Endothelial cell of umbilical vein (primary cell): ENCODE results near the gene APOC4. TPM values are rescaled to one million over a fixed set of nuclear protein-coding genes. Genes with fewer than 3 reads are reported as not detected.
A peak's percentile ranks its signal among the peaks of the same experiment; 100 is the strongest.

Source experiments
- BruUV-seq: library from RNA; stranded (reverse); fragments of 400-500 nt; replicated peaks from 2 replicates; lab custom pipeline; 2021; lab: Mats Ljungman, UMichigan
- CTCF ChIA-PET: fragments of 300-600, 350-600 bp; sonication (Branson Sonifier 250); formaldehyde crosslinking; loops from one replicate; lab custom pipeline; 2021; ENCODE audit warnings: antibody characterized with exemption, inconsistent platforms; lab: Charles Lee
- POLR2A ChIA-PET: fragments of 300-600, 350-600 bp; sonication (Branson Sonifier 250); formaldehyde crosslinking; loops from one replicate; lab custom pipeline; 2021; ENCODE audit warnings: antibody characterized with exemption, inconsistent platforms; lab: Charles Lee
- DNase-seq: peaks from one replicate; pipeline ENCODE4 v3.0.0-alpha.2; 2011; ENCODE audit warnings: low read depth, low spot score
- FAIRE-seq: peaks from 2 replicates; lab custom pipeline; 2011; peaks lifted over from hg19 to GRCh38; lab: Jason Lieb, UNC
- H2AFZ ChIP-seq: 2 replicates; pipeline ENCODE4 v1.6.0; 2012; ENCODE audit warnings: low read depth, low read length, control low read depth, inconsistent platforms
- H3K27ac ChIP-seq: 2 replicates; pipeline ENCODE4 v1.5.1; 2011; ENCODE audit warnings: low read depth, mild to moderate bottlenecking, control low read depth, low read length, moderate library complexity; ENCODE audit not compliant: insufficient read depth
- H3K27me3 ChIP-seq, 2 experiments: 2 replicates each; pipeline versions ENCODE4 v1.6.0 to v1.6.1; 2011; ENCODE audit warnings: low read length in 2 of 2, mixed read lengths in 1 of 2; ENCODE audit not compliant: control insufficient read depth in 2 of 2, insufficient read depth in 2 of 2
- H3K36me3 ChIP-seq, 2 experiments: 2 replicates in 1 of 2; 3 replicates in 1 of 2; pipeline ENCODE4 v1.5.1; 2011; ENCODE audit warnings: low read length in 2 of 2, mild to moderate bottlenecking in 1 of 2, moderate library complexity in 1 of 2; ENCODE audit not compliant: control insufficient read depth in 2 of 2, insufficient read depth in 2 of 2; ENCODE audit errors: extremely low read depth in 1 of 2
- H3K4me1 ChIP-seq: 3 replicates; pipeline ENCODE4 v1.5.1; 2011; ENCODE audit warnings: mild to moderate bottlenecking, low read length; ENCODE audit not compliant: control insufficient read depth, insufficient read depth; ENCODE audit errors: extremely low read depth
- H3K4me2 ChIP-seq: 2 replicates; pipeline ENCODE4 v1.6.1; 2011; ENCODE audit warnings: low read length, control low read depth, mixed read lengths; ENCODE audit not compliant: insufficient read depth
- H3K4me3 ChIP-seq, 3 experiments: fragments of 200-600 bp in 1 of 3; sonication (generic), shearing (Covaris generic) in 1 of 3; replicated peaks in 1 of 3; 2 replicates each; pipeline ENCODE4 v1.5.1; 2011 to 2016; ENCODE audit warnings: control low read depth in 3 of 3, low read length in 3 of 3, mild to moderate bottlenecking in 2 of 3, inconsistent platforms in 1 of 3, low read depth in 1 of 3, moderate library complexity in 1 of 3; ENCODE audit not compliant: insufficient read depth in 1 of 3
- H3K79me2 ChIP-seq: 2 replicates; pipeline ENCODE4 v1.6.0; 2012; ENCODE audit warnings: low read length, inconsistent platforms; ENCODE audit not compliant: control insufficient read depth, insufficient read depth
- H3K9ac ChIP-seq: replicated peaks from 2 replicates; pipeline ENCODE3; 2011; ENCODE audit warnings: low read length, control low read depth; ENCODE audit not compliant: insufficient read depth; ENCODE audit errors: extremely low read depth
- H3K9me1 ChIP-seq: replicated peaks from 3 replicates; pipeline ENCODE4 v1.6.0; 2011; ENCODE audit warnings: mild to moderate bottlenecking, low read length; ENCODE audit not compliant: control insufficient read depth, insufficient read depth; ENCODE audit errors: extremely low read depth
- H3K9me3 ChIP-seq: replicated peaks from 2 replicates; pipeline ENCODE4 v1.5.1; 2012; ENCODE audit warnings: low read length, inconsistent platforms; ENCODE audit not compliant: control insufficient read depth, insufficient read depth
- H4K20me1 ChIP-seq: replicated peaks from 2 replicates; pipeline ENCODE3; 2011; ENCODE audit warnings: mild to moderate bottlenecking, low read length; ENCODE audit not compliant: control insufficient read depth, insufficient read depth; ENCODE audit errors: extremely low read depth
- EZH2 ChIP-seq: IDR thresholded peaks from 2 replicates; pipeline ENCODE4 v1.6.1; 2012; ENCODE audit warnings: borderline replicate concordance, low read depth, mild to moderate bottlenecking, moderate library complexity, low read length, inconsistent platforms; ENCODE audit not compliant: severe bottlenecking
- FOS ChIP-seq: IDR thresholded peaks from 2 replicates; pipeline ENCODE4 v1.6.1; 2011; ENCODE audit warnings: mild to moderate bottlenecking, low read length, moderate library complexity, borderline replicate concordance; ENCODE audit not compliant: insufficient read depth
- GATA2 ChIP-seq: IDR thresholded peaks from 2 replicates; pipeline ENCODE4 v1.7.0; 2011; ENCODE audit warnings: low read depth, mild to moderate bottlenecking, moderate library complexity, mixed read lengths, low read length; ENCODE audit not compliant: insufficient read length, insufficient read depth
- JUN ChIP-seq: IDR thresholded peaks from 2 replicates; pipeline ENCODE4 v1.6.1; 2011; ENCODE audit warnings: borderline replicate concordance, low read depth; ENCODE audit not compliant: insufficient read length, insufficient read depth
- MAX ChIP-seq: IDR thresholded peaks from 2 replicates; pipeline ENCODE4 v1.6.1; 2011; ENCODE audit not compliant: insufficient read depth, insufficient read length
- MYC ChIP-seq: IDR thresholded peaks from one replicate; pipeline ENCODE4 v1.6.1; 2011; ENCODE audit warnings: mild to moderate bottlenecking, low read depth, low read length
- POLR2A ChIP-seq: IDR thresholded peaks from 2 replicates; pipeline ENCODE4 v1.6.1; 2012; ENCODE audit warnings: low read depth, mild to moderate bottlenecking, control low read depth, low read length
- POLR2AphosphoS5 ChIP-seq: IDR thresholded peaks from 2 replicates; pipeline ENCODE4 v1.6.1; 2012; ENCODE audit warnings: low read depth, mild to moderate bottlenecking, control low read depth, low read length, moderate library complexity; ENCODE audit not compliant: insufficient read depth
- dilution Hi-C: fragments of 300-500 bp; cut with MboI; formaldehyde crosslinking; loops from one replicate; pipeline ENCODE4 v1.15.0; 2019; ENCODE audit warnings: low sequenced_read_pairs; ENCODE audit not compliant: extremely low pct_ligation_motif_present
- intact Hi-C: fragments of 100-400 bp; cut with micrococcal nuclease; formaldehyde crosslinking; loops from one replicate; pipeline ENCODE4 v1.10.0; 2022
- polyA plus RNA-seq, 4 experiments: library from polyadenylated mRNA; depleted of rRNA in 3 of 4; stranded (reverse) in 3 of 4; unstranded in 1 of 4; fragments of >200 nt; gene quantifications; 2 replicates each; pipeline versions ENCODE4 v1.2.1 to v1.2.3, GENCODE V29; 2011 to 2012; ENCODE audit warnings: missing spikeins in 1 of 4
- total RNA-seq: library from RNA; stranded (reverse); gene quantifications from 2 replicates; pipeline ENCODE4 v1.2.3, GENCODE V29; 2021
- TF ChIP-seq, protein P1 (sequence below), 2 donors: IDR thresholded peaks; 1 replicate in 1 of 2; 2 replicates in 1 of 2; pipeline ENCODE4 v1.5.1; 2011; ENCODE audit warnings: low read length in 2 of 2, mild to moderate bottlenecking in 2 of 2, moderate library complexity in 2 of 2, control low read depth in 1 of 2, inconsistent platforms in 1 of 2, low read depth in 1 of 2; ENCODE audit not compliant: insufficient read depth in 1 of 2; ENCODE audit errors: extremely low read depth in 1 of 2

APOC4 gene
- total and polyA plus RNA-seq, 2 donors (not counting 3 experiments of a cell fraction or from before 2014, with no cell fraction given) = not detected

- no peak overlapping the region for H3K4me3 ChIP-seq
- TF ChIP-seq POLR2AphosphoS5 (peak; percentile 38), FOS (no peak), POLR2A (peak; percentile 7), MYC (no peak), JUN (no peak), GATA2 (no peak), EZH2 (no peak), MAX (no peak)
- TF ChIP-seq, protein P1, sequence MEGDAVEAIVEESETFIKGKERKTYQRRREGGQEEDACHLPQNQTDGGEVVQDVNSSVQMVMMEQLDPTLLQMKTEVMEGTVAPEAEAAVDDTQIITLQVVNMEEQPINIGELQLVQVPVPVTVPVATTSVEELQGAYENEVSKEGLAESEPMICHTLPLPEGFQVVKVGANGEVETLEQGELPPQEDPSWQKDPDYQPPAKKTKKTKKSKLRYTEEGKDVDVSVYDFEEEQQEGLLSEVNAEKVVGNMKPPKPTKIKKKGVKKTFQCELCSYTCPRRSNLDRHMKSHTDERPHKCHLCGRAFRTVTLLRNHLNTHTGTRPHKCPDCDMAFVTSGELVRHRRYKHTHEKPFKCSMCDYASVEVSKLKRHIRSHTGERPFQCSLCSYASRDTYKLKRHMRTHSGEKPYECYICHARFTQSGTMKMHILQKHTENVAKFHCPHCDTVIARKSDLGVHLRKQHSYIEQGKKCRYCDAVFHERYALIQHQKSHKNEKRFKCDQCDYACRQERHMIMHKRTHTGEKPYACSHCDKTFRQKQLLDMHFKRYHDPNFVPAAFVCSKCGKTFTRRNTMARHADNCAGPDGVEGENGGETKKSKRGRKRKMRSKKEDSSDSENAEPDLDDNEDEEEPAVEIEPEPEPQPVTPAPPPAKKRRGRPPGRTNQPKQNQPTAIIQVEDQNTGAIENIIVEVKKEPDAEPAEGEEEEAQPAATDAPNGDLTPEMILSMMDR (IDR thresholded peaks at IDR 0.05; ENCODE audit: extremely low read depth in 1 of 2, insufficient read depth in 1 of 2, low read depth in 1 of 2, low read length in 2 of 2) = peak; percentile 98 to 99
- dilution Hi-C loops (no loop called here), intact Hi-C loops (loop anchor here (1.0 kb wide), 2 partner anchors 14 to 47 kb away; no protein-coding TSS in a partner anchor)
- peaks cover 5% of the 10 kb centered on the region for H3K4me1 ChIP-seq
- H3K27ac ChIP-seq = no peak overlapping the region
- no peak overlapping the region for H3K4me2 ChIP-seq
- H3K9me1 ChIP-seq = no peaks in the 10 kb centered on the region
- no peak overlapping the region for H3K9ac ChIP-seq
- no peaks in the 10 kb centered on the region for H4K20me1 ChIP-seq
- H3K36me3 ChIP-seq = peaks cover 0 to 6% of the 10 kb centered on the region in 2 experiments
- CTCF ChIA-PET = interaction anchor here (0.6 to 5.1 kb wide), 9 partner anchors 9 to 435 kb away, joined by 3 to 62 read pairs (median 5); partner anchors contain the start of genes CLPTM1 and TOMM40
- POLR2A ChIA-PET = no interaction called here
- FAIRE-seq (peak; percentile 89), DNase-seq (peak; percentile 73)
- H3K27me3 ChIP-seq = peaks cover 9 to 11% of the 10 kb centered on the region in 2 experiments
- BruUV-seq = no TSS peak
- no peaks in the 10 kb centered on the region for H3K79me2 ChIP-seq
- no peak overlapping the region for H2AFZ ChIP-seq
- no peaks in the 10 kb centered on the region for H3K9me3 ChIP-seq
Measured at GRCh38 chr19:44903602-44904425, 38.2 kb upstream of the APOC4 start.
